HEK293 (cell line): Measurements from ENCODE around the gene SAMD4A.

ENCODE experiments used
- CTCF ChIA-PET: fragments of 350-600 bp; formaldehyde crosslinking; extraction: SDS; loops from one replicate; lab custom pipeline; 2021; ENCODE audit warnings: antibody characterized with exemption; lab: Yijun Ruan, JAX
- POLR2A ChIA-PET: fragments of 300-600 bp; formaldehyde crosslinking; extraction: SDS; loops from one replicate; lab custom pipeline; 2020; ENCODE audit warnings: antibody characterized with exemption, inconsistent platforms; lab: Yijun Ruan, JAX
- H3K27ac ChIP-seq: fragments of 200-500 bp; sonication (Bioruptor generic); 2 replicates; pipeline ENCODE4 v1.5.1; 2014; ENCODE audit warnings: low read depth, low read length, control low read depth, inconsistent platforms; ENCODE audit errors: extremely low read depth
- H3K36me3 ChIP-seq, 2 experiments: fragments of 200-500 bp in 1 of 2; sonication (Bioruptor generic) in 1 of 2; 1 replicate in 1 of 2; 2 replicates in 1 of 2; pipeline ENCODE4 v1.5.1; 2014 to 2017; ENCODE audit warnings: inconsistent platforms in 2 of 2, low read length in 2 of 2; ENCODE audit not compliant: control insufficient read depth in 2 of 2, insufficient read depth in 1 of 2
- H3K4me1 ChIP-seq: fragments of 200-500 bp; sonication (Bioruptor generic); 2 replicates; pipeline ENCODE4 v1.5.1; 2014; ENCODE audit warnings: mild to moderate bottlenecking, low read length, inconsistent platforms; ENCODE audit not compliant: control insufficient read depth, insufficient read depth
- H3K4me3 ChIP-seq: 2 replicates; pipeline ENCODE4 v1.5.1; 2011; ENCODE audit warnings: low read depth, mild to moderate bottlenecking, control low read depth, low read length, moderate library complexity
- H3K9me3 ChIP-seq: fragments of 200-500 bp; sonication (Bioruptor generic); 2 replicates; pipeline ENCODE4 v1.5.1; 2014; ENCODE audit warnings: low read depth, low read length, inconsistent platforms; ENCODE audit not compliant: control insufficient read depth, insufficient read depth
- GLI4 ChIP-seq: fragments of 450-650 bp; formaldehyde crosslinking; IDR thresholded peaks from 2 replicates; pipeline ENCODE4 v1.5.1; 2016; ENCODE audit warnings: missing biosample characterization, missing genetic modification characterization
- MYNN ChIP-seq: fragments of 450-650 bp; formaldehyde crosslinking; IDR thresholded peaks from 2 replicates; pipeline ENCODE4 v1.5.1; 2016; ENCODE audit warnings: missing biosample characterization, missing genetic modification characterization, borderline replicate concordance
- REPIN1 ChIP-seq: fragments of 450-650 bp; formaldehyde crosslinking; IDR thresholded peaks from 2 replicates; pipeline ENCODE4 v1.5.1; 2017; ENCODE audit warnings: missing biosample characterization, missing genetic modification characterization, low read depth
- ZBTB1 ChIP-seq: fragments of 450-650 bp; formaldehyde crosslinking; IDR thresholded peaks from 2 replicates; pipeline ENCODE4 v1.5.1; 2016; ENCODE audit warnings: missing biosample characterization, missing genetic modification characterization
- ZNF132 ChIP-seq: fragments of 450-650 bp; formaldehyde crosslinking; IDR thresholded peaks from 2 replicates; pipeline ENCODE4 v1.5.1; 2017; ENCODE audit warnings: missing biosample characterization, missing genetic modification characterization, borderline replicate concordance
- ZNF19 ChIP-seq: fragments of 450-650 bp; formaldehyde crosslinking; IDR thresholded peaks from 2 replicates; pipeline ENCODE4; 2016; ENCODE audit warnings: missing biosample characterization, missing genetic modification characterization, low read depth
- ZNF214 ChIP-seq: fragments of 450-650 bp; formaldehyde crosslinking; IDR thresholded peaks from 2 replicates; pipeline ENCODE4 v1.5.1; 2017; ENCODE audit warnings: missing biosample characterization, mild to moderate bottlenecking, missing genetic modification characterization, borderline replicate concordance
- ZNF24 ChIP-seq: fragments of 450-650 bp; formaldehyde crosslinking; IDR thresholded peaks from 2 replicates; pipeline ENCODE4 v1.5.1; 2016; ENCODE audit warnings: missing biosample characterization, missing genetic modification characterization
- ZNF335 ChIP-seq: fragments of 450-650 bp; formaldehyde crosslinking; conservative IDR thresholded peaks from 2 replicates; pipeline ENCODE4 v1.5.1; 2016; ENCODE audit warnings: missing biosample characterization, missing genetic modification characterization
- ZNF394 ChIP-seq: fragments of 450-650 bp; formaldehyde crosslinking; IDR thresholded peaks from 2 replicates; pipeline ENCODE4 v1.5.1; 2016; ENCODE audit warnings: missing biosample characterization, missing genetic modification characterization, mild to moderate bottlenecking, moderate library complexity, borderline replicate concordance
- ZNF561 ChIP-seq: fragments of 450-650 bp; IDR thresholded peaks from 2 replicates; pipeline ENCODE4 v1.5.1; 2018; ENCODE audit warnings: missing biosample characterization, missing genetic modification characterization, borderline replicate concordance
- ZNF670 ChIP-seq: fragments of 450-650 bp; formaldehyde crosslinking; IDR thresholded peaks from 2 replicates; pipeline ENCODE4 v1.5.1; 2016; ENCODE audit warnings: missing biosample characterization, missing genetic modification characterization, low read depth
- ZSCAN30 ChIP-seq: fragments of 450-650 bp; IDR thresholded peaks from 2 replicates; pipeline ENCODE4 v1.5.1; 2018; ENCODE audit warnings: missing biosample characterization, mild to moderate bottlenecking, missing genetic modification characterization, moderate library complexity
- TF ChIP-seq, protein P1 (sequence below): fragments of 450-650 bp; formaldehyde crosslinking; IDR thresholded peaks from 2 replicates; pipeline ENCODE4 v1.5.1; 2017; ENCODE audit warnings: missing biosample characterization, missing genetic modification characterization
- TF ChIP-seq, protein P2 (sequence below): fragments of 450-650 bp; formaldehyde crosslinking; IDR thresholded peaks from 2 replicates; pipeline ENCODE4 v1.5.1; 2016; ENCODE audit warnings: missing biosample characterization, missing genetic modification characterization, borderline replicate concordance
- TF ChIP-seq, protein P3 (sequence below): fragments of 450-650 bp; formaldehyde crosslinking; IDR thresholded peaks from 2 replicates; pipeline ENCODE4; 2016; ENCODE audit warnings: missing biosample characterization, missing genetic modification characterization
- TF ChIP-seq, protein P4 (sequence below): fragments of 450-650 bp; formaldehyde crosslinking; IDR thresholded peaks from 2 replicates; pipeline ENCODE4 v1.5.1; 2016; ENCODE audit warnings: missing biosample characterization, missing genetic modification characterization
- TF ChIP-seq, protein P5 (sequence below): fragments of 450-650 bp; formaldehyde crosslinking; IDR thresholded peaks from 2 replicates; pipeline ENCODE4 v1.5.1; 2016; ENCODE audit warnings: missing biosample characterization, missing genetic modification characterization
- TF ChIP-seq, protein P6 (sequence below): fragments of 450-650 bp; IDR thresholded peaks from 2 replicates; pipeline ENCODE4 v1.5.1; 2018; ENCODE audit warnings: missing biosample characterization, missing genetic modification characterization
- TF ChIP-seq, protein P7 (sequence below): fragments of 450-650 bp; formaldehyde crosslinking; IDR thresholded peaks from 2 replicates; pipeline ENCODE4 v1.5.1; 2017; ENCODE audit warnings: missing biosample characterization, missing genetic modification characterization

SAMD4A gene

DNA sequence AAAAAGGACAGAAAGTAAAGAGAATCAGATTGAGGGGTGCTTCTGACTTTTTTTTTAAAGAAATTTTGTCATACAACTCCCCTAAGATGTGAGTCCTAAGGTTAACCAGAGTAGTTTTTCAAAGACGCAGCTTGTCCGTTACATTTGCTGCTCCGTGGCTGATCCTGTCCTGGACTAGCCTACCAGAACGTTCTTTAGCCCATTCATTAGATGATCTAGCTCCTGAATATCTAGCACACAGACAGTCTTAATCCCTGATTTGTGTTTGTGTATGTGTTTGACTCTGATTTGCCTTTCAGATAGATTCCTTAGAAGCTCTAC is 60.3 kb downstream of the SAMD4A start:
- CTCF ChIA-PET = interaction anchor here (0.7 to 1.5 kb wide), 2 partner anchors 15 to 46 kb away, joined by 3 to 4 read pairs; no protein-coding TSS in a partner anchor
- H3K9me3 ChIP-seq = no peaks in the 10 kb centered on the region
- TF ChIP-seq MYNN = no peak
- no peak for TF ChIP-seq ZNF19 (tag by site-specific recombination)
- TF ChIP-seq ZNF394 = no peak
- no peak for TF ChIP-seq ZNF670 (tag by site-specific recombination)
- TF ChIP-seq ZNF24 = no peak
- no peak for TF ChIP-seq ZBTB1 (tag by site-specific recombination)
- TF ChIP-seq, protein P1, sequence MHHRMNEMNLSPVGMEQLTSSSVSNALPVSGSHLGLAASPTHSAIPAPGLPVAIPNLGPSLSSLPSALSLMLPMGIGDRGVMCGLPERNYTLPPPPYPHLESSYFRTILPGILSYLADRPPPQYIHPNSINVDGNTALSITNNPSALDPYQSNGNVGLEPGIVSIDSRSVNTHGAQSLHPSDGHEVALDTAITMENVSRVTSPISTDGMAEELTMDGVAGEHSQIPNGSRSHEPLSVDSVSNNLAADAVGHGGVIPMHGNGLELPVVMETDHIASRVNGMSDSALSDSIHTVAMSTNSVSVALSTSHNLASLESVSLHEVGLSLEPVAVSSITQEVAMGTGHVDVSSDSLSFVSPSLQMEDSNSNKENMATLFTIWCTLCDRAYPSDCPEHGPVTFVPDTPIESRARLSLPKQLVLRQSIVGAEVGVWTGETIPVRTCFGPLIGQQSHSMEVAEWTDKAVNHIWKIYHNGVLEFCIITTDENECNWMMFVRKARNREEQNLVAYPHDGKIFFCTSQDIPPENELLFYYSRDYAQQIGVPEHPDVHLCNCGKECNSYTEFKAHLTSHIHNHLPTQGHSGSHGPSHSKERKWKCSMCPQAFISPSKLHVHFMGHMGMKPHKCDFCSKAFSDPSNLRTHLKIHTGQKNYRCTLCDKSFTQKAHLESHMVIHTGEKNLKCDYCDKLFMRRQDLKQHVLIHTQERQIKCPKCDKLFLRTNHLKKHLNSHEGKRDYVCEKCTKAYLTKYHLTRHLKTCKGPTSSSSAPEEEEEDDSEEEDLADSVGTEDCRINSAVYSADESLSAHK (tag by site-specific recombination) = no peak
- TF ChIP-seq, protein P2, sequence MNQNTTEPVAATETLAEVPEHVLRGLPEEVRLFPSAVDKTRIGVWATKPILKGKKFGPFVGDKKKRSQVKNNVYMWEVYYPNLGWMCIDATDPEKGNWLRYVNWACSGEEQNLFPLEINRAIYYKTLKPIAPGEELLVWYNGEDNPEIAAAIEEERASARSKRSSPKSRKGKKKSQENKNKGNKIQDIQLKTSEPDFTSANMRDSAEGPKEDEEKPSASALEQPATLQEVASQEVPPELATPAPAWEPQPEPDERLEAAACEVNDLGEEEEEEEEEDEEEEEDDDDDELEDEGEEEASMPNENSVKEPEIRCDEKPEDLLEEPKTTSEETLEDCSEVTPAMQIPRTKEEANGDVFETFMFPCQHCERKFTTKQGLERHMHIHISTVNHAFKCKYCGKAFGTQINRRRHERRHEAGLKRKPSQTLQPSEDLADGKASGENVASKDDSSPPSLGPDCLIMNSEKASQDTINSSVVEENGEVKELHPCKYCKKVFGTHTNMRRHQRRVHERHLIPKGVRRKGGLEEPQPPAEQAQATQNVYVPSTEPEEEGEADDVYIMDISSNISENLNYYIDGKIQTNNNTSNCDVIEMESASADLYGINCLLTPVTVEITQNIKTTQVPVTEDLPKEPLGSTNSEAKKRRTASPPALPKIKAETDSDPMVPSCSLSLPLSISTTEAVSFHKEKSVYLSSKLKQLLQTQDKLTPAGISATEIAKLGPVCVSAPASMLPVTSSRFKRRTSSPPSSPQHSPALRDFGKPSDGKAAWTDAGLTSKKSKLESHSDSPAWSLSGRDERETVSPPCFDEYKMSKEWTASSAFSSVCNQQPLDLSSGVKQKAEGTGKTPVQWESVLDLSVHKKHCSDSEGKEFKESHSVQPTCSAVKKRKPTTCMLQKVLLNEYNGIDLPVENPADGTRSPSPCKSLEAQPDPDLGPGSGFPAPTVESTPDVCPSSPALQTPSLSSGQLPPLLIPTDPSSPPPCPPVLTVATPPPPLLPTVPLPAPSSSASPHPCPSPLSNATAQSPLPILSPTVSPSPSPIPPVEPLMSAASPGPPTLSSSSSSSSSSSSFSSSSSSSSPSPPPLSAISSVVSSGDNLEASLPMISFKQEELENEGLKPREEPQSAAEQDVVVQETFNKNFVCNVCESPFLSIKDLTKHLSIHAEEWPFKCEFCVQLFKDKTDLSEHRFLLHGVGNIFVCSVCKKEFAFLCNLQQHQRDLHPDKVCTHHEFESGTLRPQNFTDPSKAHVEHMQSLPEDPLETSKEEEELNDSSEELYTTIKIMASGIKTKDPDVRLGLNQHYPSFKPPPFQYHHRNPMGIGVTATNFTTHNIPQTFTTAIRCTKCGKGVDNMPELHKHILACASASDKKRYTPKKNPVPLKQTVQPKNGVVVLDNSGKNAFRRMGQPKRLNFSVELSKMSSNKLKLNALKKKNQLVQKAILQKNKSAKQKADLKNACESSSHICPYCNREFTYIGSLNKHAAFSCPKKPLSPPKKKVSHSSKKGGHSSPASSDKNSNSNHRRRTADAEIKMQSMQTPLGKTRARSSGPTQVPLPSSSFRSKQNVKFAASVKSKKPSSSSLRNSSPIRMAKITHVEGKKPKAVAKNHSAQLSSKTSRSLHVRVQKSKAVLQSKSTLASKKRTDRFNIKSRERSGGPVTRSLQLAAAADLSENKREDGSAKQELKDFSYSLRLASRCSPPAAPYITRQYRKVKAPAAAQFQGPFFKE (tag by site-specific recombination) = no peak
- no peak for TF ChIP-seq ZNF214
- TF ChIP-seq, protein P3, sequence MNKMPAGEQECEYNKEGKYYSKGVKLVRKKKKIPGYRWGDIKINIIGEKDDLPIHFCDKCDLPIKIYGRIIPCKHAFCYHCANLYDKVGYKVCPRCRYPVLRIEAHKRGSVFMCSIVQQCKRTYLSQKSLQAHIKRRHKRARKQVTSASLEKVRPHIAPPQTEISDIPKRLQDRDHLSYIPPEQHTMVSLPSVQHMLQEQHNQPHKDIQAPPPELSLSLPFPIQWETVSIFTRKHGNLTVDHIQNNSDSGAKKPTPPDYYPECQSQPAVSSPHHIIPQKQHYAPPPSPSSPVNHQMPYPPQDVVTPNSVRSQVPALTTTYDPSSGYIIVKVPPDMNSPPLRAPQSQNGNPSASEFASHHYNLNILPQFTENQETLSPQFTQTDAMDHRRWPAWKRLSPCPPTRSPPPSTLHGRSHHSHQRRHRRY (tag by site-specific recombination) = no peak
- no peak for TF ChIP-seq REPIN1 (tag by site-specific recombination)
- TF ChIP-seq, protein P4, sequence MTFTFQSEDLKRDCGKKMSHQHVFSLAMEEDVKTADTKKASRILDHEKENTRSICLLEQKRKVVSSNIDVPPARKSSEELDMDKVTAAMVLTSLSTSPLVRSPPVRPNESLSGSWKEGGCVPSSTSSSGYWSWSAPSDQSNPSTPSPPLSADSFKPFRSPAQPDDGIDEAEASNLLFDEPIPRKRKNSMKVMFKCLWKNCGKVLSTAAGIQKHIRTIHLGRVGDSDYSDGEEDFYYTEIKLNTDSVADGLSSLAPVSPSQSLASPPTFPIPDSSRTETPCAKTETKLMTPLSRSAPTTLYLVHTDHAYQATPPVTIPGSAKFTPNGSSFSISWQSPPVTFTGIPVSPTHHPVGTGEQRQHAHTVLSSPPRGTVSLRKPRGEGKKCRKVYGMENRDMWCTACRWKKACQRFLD = no peak
- no peak for TF ChIP-seq ZNF132 (tag by site-specific recombination)
- TF ChIP-seq ZSCAN30 (tag by site-specific recombination) = no peak
- TF ChIP-seq, protein P5, sequence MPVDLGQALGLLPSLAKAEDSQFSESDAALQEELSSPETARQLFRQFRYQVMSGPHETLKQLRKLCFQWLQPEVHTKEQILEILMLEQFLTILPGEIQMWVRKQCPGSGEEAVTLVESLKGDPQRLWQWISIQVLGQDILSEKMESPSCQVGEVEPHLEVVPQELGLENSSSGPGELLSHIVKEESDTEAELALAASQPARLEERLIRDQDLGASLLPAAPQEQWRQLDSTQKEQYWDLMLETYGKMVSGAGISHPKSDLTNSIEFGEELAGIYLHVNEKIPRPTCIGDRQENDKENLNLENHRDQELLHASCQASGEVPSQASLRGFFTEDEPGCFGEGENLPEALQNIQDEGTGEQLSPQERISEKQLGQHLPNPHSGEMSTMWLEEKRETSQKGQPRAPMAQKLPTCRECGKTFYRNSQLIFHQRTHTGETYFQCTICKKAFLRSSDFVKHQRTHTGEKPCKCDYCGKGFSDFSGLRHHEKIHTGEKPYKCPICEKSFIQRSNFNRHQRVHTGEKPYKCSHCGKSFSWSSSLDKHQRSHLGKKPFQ (tag by site-specific recombination) = no peak
- no peak for TF ChIP-seq ZNF561 (tag by site-specific recombination)
- TF ChIP-seq ZNF335 (tag by site-specific recombination) = no peak
- TF ChIP-seq, protein P6, sequence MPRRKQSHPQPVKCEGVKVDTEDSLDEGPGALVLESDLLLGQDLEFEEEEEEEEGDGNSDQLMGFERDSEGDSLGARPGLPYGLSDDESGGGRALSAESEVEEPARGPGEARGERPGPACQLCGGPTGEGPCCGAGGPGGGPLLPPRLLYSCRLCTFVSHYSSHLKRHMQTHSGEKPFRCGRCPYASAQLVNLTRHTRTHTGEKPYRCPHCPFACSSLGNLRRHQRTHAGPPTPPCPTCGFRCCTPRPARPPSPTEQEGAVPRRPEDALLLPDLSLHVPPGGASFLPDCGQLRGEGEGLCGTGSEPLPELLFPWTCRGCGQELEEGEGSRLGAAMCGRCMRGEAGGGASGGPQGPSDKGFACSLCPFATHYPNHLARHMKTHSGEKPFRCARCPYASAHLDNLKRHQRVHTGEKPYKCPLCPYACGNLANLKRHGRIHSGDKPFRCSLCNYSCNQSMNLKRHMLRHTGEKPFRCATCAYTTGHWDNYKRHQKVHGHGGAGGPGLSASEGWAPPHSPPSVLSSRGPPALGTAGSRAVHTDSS (tag by site-specific recombination) = no peak
- no peak for TF ChIP-seq GLI4 (tag by site-specific recombination)
- TF ChIP-seq, protein P7, sequence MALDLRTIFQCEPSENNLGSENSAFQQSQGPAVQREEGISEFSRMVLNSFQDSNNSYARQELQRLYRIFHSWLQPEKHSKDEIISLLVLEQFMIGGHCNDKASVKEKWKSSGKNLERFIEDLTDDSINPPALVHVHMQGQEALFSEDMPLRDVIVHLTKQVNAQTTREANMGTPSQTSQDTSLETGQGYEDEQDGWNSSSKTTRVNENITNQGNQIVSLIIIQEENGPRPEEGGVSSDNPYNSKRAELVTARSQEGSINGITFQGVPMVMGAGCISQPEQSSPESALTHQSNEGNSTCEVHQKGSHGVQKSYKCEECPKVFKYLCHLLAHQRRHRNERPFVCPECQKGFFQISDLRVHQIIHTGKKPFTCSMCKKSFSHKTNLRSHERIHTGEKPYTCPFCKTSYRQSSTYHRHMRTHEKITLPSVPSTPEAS (tag by site-specific recombination) = no peak
- no peak overlapping the region for H3K4me3 ChIP-seq
- POLR2A ChIA-PET = interaction anchor here (0.9 kb wide), 1 partner anchor 59 kb away, joined by 3 read pairs; no protein-coding TSS in a partner anchor
- H3K36me3 ChIP-seq = no peaks in the 10 kb centered on the region
- no peak overlapping the region for H3K27ac ChIP-seq
- peaks cover 9% of the 10 kb centered on the region for H3K4me1 ChIP-seq
